ENCODE data around the gene LRIT1.
A peak's percentile ranks its signal among the peaks of the same experiment; 100 is the strongest.

Gene LRIT1

DNA sequence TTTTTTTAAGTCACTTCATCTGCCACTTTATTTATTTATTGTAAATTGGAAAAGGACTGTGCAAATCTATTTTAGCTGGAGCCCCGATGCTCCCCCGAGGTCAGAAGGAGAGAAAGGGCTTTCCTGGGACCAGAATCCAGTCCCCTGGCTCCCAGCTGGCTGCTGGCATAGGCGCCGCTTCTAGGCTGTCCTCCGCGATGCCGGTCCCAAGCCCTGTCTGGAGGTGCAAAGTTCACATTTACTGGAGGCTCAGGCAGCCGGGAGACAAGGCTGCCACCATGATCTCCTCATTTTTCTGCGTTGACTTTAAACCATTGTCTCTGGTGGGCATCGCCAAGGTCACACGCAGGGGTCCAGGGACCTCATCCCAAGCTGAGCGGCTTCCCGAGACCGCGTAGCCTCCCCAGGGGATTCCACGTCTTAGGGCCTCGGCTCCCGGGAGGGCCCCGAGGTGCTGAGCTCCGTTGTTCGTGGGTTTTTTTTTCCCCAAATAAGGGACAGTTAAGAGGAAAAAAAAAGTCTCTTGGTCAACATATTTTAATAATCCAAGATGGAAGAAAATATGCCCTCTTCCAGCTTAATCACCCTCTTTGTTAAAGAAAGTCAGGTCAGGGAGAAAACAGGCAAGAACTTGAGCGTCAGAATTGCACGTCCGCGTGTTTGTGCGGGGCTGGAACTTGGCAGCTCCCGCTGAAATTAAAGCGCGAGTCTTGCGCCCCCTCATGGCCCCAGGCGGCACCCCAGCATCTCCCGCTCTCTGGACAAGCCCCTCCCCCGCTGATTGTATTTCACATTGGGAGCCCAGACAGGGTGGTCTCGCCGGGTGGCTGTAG is 15.4 kb upstream of the LRIT1 start:
- no peaks in the 10 kb centered on the region for H3K36me3 Mint-ChIP-seq (ENCODE audit: low read depth)
- peaks cover 31% of the 10 kb centered on the region for H3K27me3 Mint-ChIP-seq (ENCODE audit: low read depth, poor library complexity)
- DNase-seq = peak; percentile 75
- no peak overlapping the region for H3K4me3 Mint-ChIP-seq
- peaks cover 5% of the 10 kb centered on the region for H3K4me1 Mint-ChIP-seq
- no peak overlapping the region for H3K27ac Mint-ChIP-seq
- no peaks in the 10 kb centered on the region for H3K9me3 Mint-ChIP-seq
- TF ChIP-seq, protein P1, sequence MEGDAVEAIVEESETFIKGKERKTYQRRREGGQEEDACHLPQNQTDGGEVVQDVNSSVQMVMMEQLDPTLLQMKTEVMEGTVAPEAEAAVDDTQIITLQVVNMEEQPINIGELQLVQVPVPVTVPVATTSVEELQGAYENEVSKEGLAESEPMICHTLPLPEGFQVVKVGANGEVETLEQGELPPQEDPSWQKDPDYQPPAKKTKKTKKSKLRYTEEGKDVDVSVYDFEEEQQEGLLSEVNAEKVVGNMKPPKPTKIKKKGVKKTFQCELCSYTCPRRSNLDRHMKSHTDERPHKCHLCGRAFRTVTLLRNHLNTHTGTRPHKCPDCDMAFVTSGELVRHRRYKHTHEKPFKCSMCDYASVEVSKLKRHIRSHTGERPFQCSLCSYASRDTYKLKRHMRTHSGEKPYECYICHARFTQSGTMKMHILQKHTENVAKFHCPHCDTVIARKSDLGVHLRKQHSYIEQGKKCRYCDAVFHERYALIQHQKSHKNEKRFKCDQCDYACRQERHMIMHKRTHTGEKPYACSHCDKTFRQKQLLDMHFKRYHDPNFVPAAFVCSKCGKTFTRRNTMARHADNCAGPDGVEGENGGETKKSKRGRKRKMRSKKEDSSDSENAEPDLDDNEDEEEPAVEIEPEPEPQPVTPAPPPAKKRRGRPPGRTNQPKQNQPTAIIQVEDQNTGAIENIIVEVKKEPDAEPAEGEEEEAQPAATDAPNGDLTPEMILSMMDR (IDR thresholded peaks at IDR 0.05) = peak; percentile 65

DNA sequence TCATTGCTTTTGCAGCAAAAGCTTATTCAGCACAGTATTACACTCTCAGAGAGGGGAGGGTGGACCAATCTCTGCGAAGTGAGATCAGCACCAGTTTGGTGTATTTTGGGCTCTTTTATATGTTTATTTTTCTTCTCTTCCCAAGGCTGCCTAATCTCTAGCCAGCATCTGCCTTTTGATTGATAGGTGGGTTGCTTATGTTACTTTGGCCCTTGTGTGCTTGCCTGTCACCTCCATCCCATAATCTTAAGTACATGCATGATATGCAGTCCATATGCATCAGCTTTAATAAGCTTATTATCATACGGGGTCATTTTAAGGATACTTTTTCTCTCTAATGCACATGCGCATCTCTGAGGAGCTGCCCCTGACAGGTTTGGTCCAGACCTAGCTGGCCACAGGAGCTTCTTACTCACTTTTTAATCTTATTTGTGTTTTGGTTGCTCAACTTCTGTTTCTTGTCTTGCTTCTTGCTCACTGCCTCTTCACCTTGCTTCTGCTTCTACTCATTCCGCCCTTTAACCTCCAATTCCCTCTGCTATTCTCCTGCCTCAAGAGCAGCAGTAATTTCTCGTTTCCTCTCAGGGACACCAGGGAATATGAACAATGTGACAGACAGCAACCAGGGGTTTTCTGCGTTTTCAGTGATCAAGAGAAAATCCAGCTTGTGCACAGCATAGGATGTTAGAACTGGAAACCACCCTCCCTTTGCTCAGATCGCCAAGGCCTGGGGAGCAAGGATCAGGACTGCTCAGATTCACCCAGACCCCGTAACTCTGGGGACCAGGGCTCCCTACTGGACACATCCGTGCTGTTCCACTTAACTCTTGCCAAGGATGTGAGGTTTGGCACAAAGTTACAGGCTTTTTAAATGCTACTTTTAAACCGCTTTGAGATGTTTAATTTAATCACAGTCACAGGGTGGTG is 13.5 kb upstream of the LRIT1 start:
- no peaks in the 10 kb centered on the region for H3K9me3 Mint-ChIP-seq
- TF ChIP-seq, protein P1 (IDR thresholded peaks at IDR 0.05) = no peak
- peaks cover 5% of the 10 kb centered on the region for H3K4me1 Mint-ChIP-seq
- no peak for DNase-seq
- H3K27me3 Mint-ChIP-seq (ENCODE audit: low read depth, poor library complexity) = peaks cover 34% of the 10 kb centered on the region
- no peaks in the 10 kb centered on the region for H3K36me3 Mint-ChIP-seq (ENCODE audit: low read depth)
- no peak overlapping the region for H3K4me3 Mint-ChIP-seq
- no peak overlapping the region for H3K27ac Mint-ChIP-seq

DNA sequence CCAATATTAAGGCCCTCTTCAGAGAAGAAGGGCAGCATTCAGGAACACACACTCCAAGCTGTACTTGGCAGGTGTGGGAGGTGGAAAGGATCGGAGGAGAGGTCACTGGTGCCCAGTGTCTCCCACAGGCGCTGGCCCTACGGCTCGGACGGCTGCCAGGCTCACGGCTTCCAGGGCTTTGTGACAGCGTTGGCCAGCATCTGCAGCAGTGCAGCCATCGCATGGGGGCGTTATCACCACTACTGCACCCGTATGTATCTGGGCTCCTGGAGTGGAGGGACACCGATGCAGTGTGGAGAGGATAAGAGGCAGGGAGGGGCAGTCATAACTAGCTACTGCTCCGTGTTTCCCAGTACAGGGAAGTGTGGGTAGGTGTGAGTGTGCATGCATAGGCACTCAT is 7.4 kb upstream of the LRIT1 start:
- H3K27ac Mint-ChIP-seq = no peak overlapping the region
- TF ChIP-seq, protein P1 (IDR thresholded peaks at IDR 0.05) = no peak
- H3K9me3 Mint-ChIP-seq = no peaks in the 10 kb centered on the region
- H3K4me3 Mint-ChIP-seq = no peak overlapping the region
- DNase-seq = no peak
- H3K27me3 Mint-ChIP-seq (ENCODE audit: low read depth, poor library complexity) = peaks cover 27% of the 10 kb centered on the region
- H3K4me1 Mint-ChIP-seq = no peaks in the 10 kb centered on the region
- no peaks in the 10 kb centered on the region for H3K36me3 Mint-ChIP-seq (ENCODE audit: low read depth)

DNA sequence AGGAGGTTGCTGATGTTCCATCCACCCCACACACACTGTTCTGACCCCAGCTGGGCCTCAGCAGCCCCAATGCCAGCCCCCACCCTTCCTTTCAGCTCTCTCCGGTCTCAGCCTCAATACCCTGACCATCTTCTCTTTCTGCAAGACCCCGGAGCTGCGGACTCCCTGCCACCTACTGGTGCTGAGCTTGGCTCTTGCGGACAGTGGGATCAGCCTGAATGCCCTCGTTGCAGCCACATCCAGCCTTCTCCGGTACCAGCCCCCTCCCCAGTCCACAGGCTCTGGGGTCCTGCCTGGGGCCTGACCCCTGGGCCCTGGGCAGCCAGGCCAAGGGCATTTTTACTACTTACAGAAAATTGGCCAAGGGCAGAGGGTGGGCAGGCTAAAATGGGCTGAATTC is 6.2 kb upstream of the LRIT1 start:
- H3K36me3 Mint-ChIP-seq (ENCODE audit: low read depth) = no peaks in the 10 kb centered on the region
- no peaks in the 10 kb centered on the region for H3K9me3 Mint-ChIP-seq
- no peak overlapping the region for H3K27ac Mint-ChIP-seq
- H3K27me3 Mint-ChIP-seq (ENCODE audit: low read depth, poor library complexity) = peaks cover 20% of the 10 kb centered on the region
- TF ChIP-seq, protein P1 (IDR thresholded peaks at IDR 0.05) = no peak
- DNase-seq = no peak
- H3K4me3 Mint-ChIP-seq = no peak overlapping the region
- H3K4me1 Mint-ChIP-seq = no peaks in the 10 kb centered on the region

DNA sequence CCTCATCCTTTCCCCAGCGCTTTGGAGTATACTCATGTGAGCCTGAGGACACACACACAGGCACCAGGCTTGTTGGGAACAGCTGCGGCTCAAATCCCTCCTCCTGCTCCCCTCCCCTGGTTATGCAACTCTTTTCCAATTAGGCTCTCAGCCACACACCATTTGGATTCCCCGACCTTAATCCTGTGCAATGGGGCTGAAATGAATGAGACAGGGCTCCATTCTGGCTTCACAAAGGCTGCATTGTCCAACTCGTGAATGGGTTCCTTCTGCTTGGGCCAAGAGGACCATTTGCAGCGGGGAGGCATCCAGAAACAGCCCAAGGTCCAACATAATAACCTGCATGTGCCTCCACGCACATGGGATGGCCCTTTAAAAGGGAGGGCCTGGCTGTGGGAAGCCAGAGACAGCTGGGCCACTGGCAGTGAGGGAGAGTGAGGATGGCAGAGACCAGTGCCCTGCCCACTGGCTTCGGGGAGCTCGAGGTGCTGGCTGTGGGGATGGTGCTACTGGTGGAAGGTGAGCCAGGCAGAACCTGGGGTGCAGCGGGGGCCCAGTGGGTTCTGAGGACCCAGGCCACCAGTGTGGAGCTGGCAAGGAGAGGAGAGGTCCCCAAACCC is 3.4 kb upstream of the LRIT1 start, which contains the start of gene RGR:
TSS of gene RGR (plus strand) at position 403 of the 620 bp plus-strand sequence. CDS start at position 441, 38 bp downstream.
- no peaks in the 10 kb centered on the region for H3K9me3 Mint-ChIP-seq
- no peak for DNase-seq
- H3K27me3 Mint-ChIP-seq (ENCODE audit: low read depth, poor library complexity) = peaks cover 13% of the 10 kb centered on the region
- H3K27ac Mint-ChIP-seq = no peak within 1 kb of the TSS
- H3K4me3 Mint-ChIP-seq = no peak within 1 kb of the TSS
- H3K4me1 Mint-ChIP-seq = no peaks in the 10 kb centered on the region
- TF ChIP-seq, protein P1 (IDR thresholded peaks at IDR 0.05) = no peak
- H3K36me3 Mint-ChIP-seq (ENCODE audit: low read depth) = no peaks in the 10 kb centered on the region
